Ovary (tissue), 3 donors: Measurements from ENCODE around the gene SPEF2.

Source experiments
- EP300 ChIP-seq: sonication (generic); formaldehyde crosslinking; IDR thresholded peaks from one replicate; pipeline ENCODE4 v1.6.1; 2017; ENCODE audit warnings: antibody characterized with exemption
- TF ChIP-seq, protein P1 (sequence below), 3 donors: fragments of 450-650 bp in 2 of 3; fragments of 200-600 bp in 1 of 3; IDR thresholded peaks; one replicate each; pipeline versions ENCODE4 v1.5.1 to v1.8.0; 2016 to 2022; ENCODE audit warnings: antibody characterized with exemption in 3 of 3, mild to moderate bottlenecking in 1 of 3
- donor health status: DM: no; HTN: no; CAD: no.

- TF ChIP-seq, protein P1, sequence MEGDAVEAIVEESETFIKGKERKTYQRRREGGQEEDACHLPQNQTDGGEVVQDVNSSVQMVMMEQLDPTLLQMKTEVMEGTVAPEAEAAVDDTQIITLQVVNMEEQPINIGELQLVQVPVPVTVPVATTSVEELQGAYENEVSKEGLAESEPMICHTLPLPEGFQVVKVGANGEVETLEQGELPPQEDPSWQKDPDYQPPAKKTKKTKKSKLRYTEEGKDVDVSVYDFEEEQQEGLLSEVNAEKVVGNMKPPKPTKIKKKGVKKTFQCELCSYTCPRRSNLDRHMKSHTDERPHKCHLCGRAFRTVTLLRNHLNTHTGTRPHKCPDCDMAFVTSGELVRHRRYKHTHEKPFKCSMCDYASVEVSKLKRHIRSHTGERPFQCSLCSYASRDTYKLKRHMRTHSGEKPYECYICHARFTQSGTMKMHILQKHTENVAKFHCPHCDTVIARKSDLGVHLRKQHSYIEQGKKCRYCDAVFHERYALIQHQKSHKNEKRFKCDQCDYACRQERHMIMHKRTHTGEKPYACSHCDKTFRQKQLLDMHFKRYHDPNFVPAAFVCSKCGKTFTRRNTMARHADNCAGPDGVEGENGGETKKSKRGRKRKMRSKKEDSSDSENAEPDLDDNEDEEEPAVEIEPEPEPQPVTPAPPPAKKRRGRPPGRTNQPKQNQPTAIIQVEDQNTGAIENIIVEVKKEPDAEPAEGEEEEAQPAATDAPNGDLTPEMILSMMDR (IDR thresholded peaks at IDR 0.05): no peak
- TF ChIP-seq EP300: no peak
These were observed 186.6 kb downstream of the SPEF2 start for GRCh38 chr5:35804201-35804653.
